T-helper 1 cell treated with Interleukin-12 subunit alpha and Interleukin-12 subunit beta and Interleukin-4 antibody, amounts not matched to agents 30 μg/mL and 1 μg/mL, for 36 hours (primary cell): ENCODE measurements around the gene SIRT1.
A peak's percentile ranks its signal among the peaks of the same experiment; 100 is the strongest.
"Not testable (repeated sequence)": the region's sequence is repeated elsewhere in the genome, so short reads cannot be mapped to it uniquely, and the experiment has no call there.

Experiments used
- H3K27ac Mint-ChIP-seq: one replicate; pipeline ENCODE4 v1.8.0; 2021; ENCODE audit warnings: mild to moderate bottlenecking, mixed read lengths
- H3K27me3 Mint-ChIP-seq: one replicate; pipeline ENCODE4 v1.8.0; 2021; ENCODE audit warnings: low read depth, mixed read lengths
- H3K36me3 Mint-ChIP-seq: one replicate; pipeline ENCODE4 v1.8.0; 2021; ENCODE audit warnings: low read depth, mixed read lengths
- H3K4me1 Mint-ChIP-seq: one replicate; pipeline ENCODE4 v1.8.0; 2021; ENCODE audit warnings: low read depth, mixed read lengths
- H3K4me3 Mint-ChIP-seq: one replicate; pipeline ENCODE4 v1.8.0; 2021; ENCODE audit warnings: mild to moderate bottlenecking, moderate library complexity, mixed read lengths
- H3K9me3 Mint-ChIP-seq: one replicate; pipeline ENCODE4 v1.8.0; 2021; ENCODE audit warnings: mixed read lengths

Gene SIRT1

DNA sequence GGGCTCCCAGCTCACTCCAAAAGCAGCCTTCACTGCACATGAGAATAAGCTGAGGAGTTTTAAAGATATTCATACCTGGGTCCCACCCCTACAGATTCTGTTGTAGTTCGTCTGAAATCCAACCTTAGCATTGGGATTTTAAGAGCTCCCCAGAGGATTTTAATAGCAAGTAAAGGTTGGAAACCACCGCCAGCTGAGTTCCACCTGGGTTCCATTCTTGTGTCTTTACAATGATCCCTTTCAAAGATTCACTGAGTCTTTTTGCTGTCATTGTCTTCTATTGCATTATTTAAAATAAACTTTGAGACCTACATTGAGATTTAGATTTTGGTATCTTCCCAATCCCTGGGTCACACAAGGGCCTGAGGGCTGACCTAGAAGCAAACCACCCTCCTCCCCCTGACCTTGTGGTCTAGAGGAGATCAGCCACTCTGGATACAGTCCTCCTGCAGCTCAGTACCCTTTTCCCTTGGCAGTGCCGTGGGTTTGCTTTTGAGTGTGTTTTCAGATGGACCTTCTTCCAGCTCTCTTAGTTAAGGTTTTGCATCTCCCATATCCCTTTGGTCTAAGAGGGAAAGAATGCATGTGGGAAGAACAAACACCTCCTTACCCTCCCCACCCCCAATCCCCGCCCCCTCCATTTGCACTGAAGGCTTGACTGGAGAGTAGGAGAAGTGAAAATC lies 22.6 kb upstream of the SIRT1 start:
- no peaks in the 10 kb centered on the region for H3K27me3 Mint-ChIP-seq
- H3K36me3 Mint-ChIP-seq, result no peaks in the 10 kb centered on the region
- H3K4me1 Mint-ChIP-seq, result no peaks in the 10 kb centered on the region
- H3K4me3 Mint-ChIP-seq, result no peak overlapping the region
- no peaks in the 10 kb centered on the region for H3K9me3 Mint-ChIP-seq
- H3K27ac Mint-ChIP-seq, result no peak overlapping the region

- Mint-ChIP-seq H3K27me3 (no peaks in the 10 kb centered on the region), H3K4me3 (no peak overlapping the region), H3K9me3 (no peaks in the 10 kb centered on the region), H3K36me3 (no peaks in the 10 kb centered on the region), H3K4me1 (no peaks in the 10 kb centered on the region), H3K27ac (no peak overlapping the region)
Measured at GRCh38 chr10:67863094-67863493, 21.4 kb upstream of the SIRT1 start.

DNA sequence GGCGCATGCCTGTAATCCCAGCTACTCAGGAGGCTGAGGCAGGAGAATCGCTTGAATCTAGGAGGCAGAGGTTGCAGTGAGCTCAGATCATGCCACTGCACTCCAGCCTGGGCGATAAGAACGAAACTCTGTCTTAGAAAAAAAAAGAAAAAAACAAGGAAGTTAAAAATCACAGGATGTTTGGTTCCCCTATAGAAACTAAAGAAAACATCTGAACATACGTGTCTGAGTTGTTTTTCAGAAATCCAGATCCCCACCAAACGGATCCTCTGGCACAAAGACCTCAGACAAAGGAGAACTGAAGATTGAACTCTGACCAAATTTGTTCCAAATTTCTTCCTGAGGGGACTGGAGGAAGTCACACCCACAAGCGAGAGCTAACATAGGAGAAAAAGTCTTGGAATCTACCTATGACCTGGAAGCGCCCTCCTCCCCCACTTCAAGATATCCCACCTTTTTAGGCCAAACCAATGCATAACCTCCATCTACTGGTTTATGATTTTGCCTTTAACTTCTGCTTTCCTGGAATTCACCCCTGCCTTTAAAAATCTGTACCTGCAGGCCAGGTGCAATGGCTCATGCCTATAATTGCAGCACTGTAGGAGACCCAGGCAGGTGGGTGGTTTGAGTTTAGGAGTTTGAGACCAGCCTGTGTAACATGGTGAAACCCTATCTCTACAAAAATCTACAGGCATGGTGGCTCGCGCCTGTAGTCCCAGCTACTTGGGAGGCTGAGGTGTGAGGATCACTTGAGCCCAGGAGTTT lies 19.7 kb upstream of the SIRT1 start:
- H3K36me3 Mint-ChIP-seq, result no peaks in the 10 kb centered on the region
- H3K27me3 Mint-ChIP-seq, result no peaks in the 10 kb centered on the region
- H3K27ac Mint-ChIP-seq, result no peak overlapping the region
- H3K4me3 Mint-ChIP-seq, result no peak overlapping the region
- no peaks in the 10 kb centered on the region for H3K4me1 Mint-ChIP-seq
- H3K9me3 Mint-ChIP-seq, result no peaks in the 10 kb centered on the region

DNA sequence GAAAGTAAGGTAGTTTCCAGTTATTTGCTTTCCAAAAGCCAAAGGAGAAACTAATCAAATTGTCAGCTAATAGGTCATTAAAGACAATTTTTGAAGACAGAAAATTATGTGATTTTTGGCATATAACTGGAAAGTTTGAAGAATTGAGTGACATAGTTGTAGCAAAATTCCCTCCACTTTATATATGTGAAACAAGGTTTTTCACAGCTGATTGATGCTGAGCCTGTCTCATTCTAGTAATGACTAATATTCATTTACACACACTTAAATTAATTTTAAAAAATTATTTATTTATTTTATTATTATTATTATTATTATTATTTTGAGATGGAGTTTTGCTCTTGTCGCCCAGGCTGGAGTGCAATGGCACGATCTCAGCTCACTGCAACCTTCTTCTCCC lies 16.3 kb upstream of the SIRT1 start:
- no peak overlapping the region for H3K4me3 Mint-ChIP-seq

GRCh38 chr10:67869996-67870395 lies 14.5 kb upstream of the SIRT1 start:
- Mint-ChIP-seq H3K9me3 (no peaks in the 10 kb centered on the region), H3K27me3 (no peaks in the 10 kb centered on the region), H3K36me3 (no peaks in the 10 kb centered on the region), H3K4me3 (no peak overlapping the region), H3K4me1 (no peaks in the 10 kb centered on the region), H3K27ac (no peak overlapping the region)

More for the DNA sequence above, 16.3 kb upstream of the SIRT1 start:
- H3K27ac Mint-ChIP-seq, result no peak overlapping the region
- H3K27me3 Mint-ChIP-seq, result no peaks in the 10 kb centered on the region
- no peaks in the 10 kb centered on the region for H3K36me3 Mint-ChIP-seq
- no peaks in the 10 kb centered on the region for H3K4me1 Mint-ChIP-seq
- no peaks in the 10 kb centered on the region for H3K9me3 Mint-ChIP-seq

GRCh38 chr10:67875340-67876238 lies 8.9 kb upstream of the SIRT1 start:
- no peaks in the 10 kb centered on the region for H3K9me3 Mint-ChIP-seq
- H3K27me3 Mint-ChIP-seq, result no peaks in the 10 kb centered on the region
- H3K4me1 Mint-ChIP-seq, result no peaks in the 10 kb centered on the region
- H3K36me3 Mint-ChIP-seq, result no peaks in the 10 kb centered on the region
- H3K27ac Mint-ChIP-seq, result no peak overlapping the region
- H3K4me3 Mint-ChIP-seq, result no peak overlapping the region

DNA sequence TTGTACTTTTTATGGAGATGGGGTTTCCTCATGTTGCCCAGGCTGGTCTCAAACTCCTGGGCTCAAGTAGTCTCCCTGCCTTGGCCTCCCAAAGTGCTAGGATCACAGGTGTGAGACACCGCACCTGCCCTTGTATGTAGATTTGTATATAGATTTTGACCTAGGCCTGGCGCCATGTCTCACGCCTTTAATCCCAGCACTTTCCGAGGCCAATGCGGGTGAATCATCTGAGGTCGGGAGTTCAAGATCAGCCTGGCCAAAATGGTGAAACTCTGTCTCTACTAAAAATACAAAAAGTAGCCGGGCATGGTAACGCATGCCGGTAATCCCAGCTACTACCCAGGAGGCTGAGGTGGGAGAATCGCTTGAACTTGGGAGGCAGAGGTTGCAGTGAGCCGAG lies 7.0 kb upstream of the SIRT1 start:
- not testable (repeated sequence) for H3K36me3 Mint-ChIP-seq, H3K4me1 Mint-ChIP-seq, H3K27me3 Mint-ChIP-seq, H3K4me3 Mint-ChIP-seq, H3K27ac Mint-ChIP-seq, H3K9me3 Mint-ChIP-seq

DNA sequence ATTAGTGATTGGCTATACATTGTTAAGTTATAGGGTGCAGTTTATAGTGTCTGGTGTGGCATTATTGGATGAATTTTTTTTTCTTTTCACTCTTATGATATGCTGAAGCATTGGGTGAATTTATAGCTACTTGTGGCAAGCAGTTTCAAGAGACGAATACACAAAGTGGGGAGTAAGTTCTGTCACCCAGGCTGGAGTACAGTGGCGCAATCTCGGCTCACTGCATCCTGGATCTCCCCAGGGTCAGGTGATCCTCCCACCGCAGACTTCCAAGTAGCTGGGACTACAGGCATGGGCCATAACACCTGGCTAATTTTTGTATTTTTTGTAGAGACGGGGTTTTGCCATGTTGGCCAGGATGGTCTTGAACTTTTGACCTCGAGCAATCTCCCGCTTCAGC lies 6.3 kb upstream of the SIRT1 start:
- H3K4me3 Mint-ChIP-seq, result no peak overlapping the region
- H3K27ac Mint-ChIP-seq, result no peak overlapping the region
- peaks cover 3% of the 10 kb centered on the region for H3K4me1 Mint-ChIP-seq
- H3K36me3 Mint-ChIP-seq, result no peaks in the 10 kb centered on the region
- no peaks in the 10 kb centered on the region for H3K9me3 Mint-ChIP-seq
- H3K27me3 Mint-ChIP-seq, result no peaks in the 10 kb centered on the region

- Mint-ChIP-seq H3K4me3 (peak overlapping the region; percentile 95), H3K36me3 (peaks cover 20% of the 10 kb centered on the region), H3K27me3 (peaks cover 3% of the 10 kb centered on the region), H3K27ac (peak overlapping the region; percentile 99), H3K9me3 (no peaks in the 10 kb centered on the region), H3K4me1 (peaks cover 19% of the 10 kb centered on the region)
Measured at GRCh38 chr10:67883710-67884312, 645 bp upstream of the SIRT1 start.

GRCh38 chr10:67884842-67885670 lies 600 bp downstream of the SIRT1 start:
- H3K27me3 Mint-ChIP-seq, result peaks cover 3% of the 10 kb centered on the region

GRCh38 chr10:67893637-67894036 lies 9.2 kb downstream of the SIRT1 start:
- Mint-ChIP-seq H3K36me3 (peaks cover 41% of the 10 kb centered on the region), H3K9me3 (no peaks in the 10 kb centered on the region), H3K27ac (no peak overlapping the region), H3K27me3 (no peaks in the 10 kb centered on the region), H3K4me3 (no peak overlapping the region), H3K4me1 (peaks cover 16% of the 10 kb centered on the region)

More at GRCh38 chr10:67884842-67885670, 600 bp downstream of the SIRT1 start:
- no peaks in the 10 kb centered on the region for H3K9me3 Mint-ChIP-seq
- H3K4me1 Mint-ChIP-seq, result peaks cover 25% of the 10 kb centered on the region
- H3K36me3 Mint-ChIP-seq, result peaks cover 28% of the 10 kb centered on the region
- peak overlapping the region; percentile 94 for H3K4me3 Mint-ChIP-seq
- H3K27ac Mint-ChIP-seq, result peak overlapping the region; percentile 91

- no peak overlapping the region for H3K4me3 Mint-ChIP-seq
- peaks cover 3% of the 10 kb centered on the region for H3K4me1 Mint-ChIP-seq
- H3K9me3 Mint-ChIP-seq, result no peaks in the 10 kb centered on the region
- H3K27ac Mint-ChIP-seq, result no peak overlapping the region
- H3K36me3 Mint-ChIP-seq, result peaks cover 42% of the 10 kb centered on the region
- H3K27me3 Mint-ChIP-seq, result no peaks in the 10 kb centered on the region
Measured at GRCh38 chr10:67903581-67903980, 19.1 kb downstream of the SIRT1 start.

GRCh38 chr10:67912331-67912946 lies 28.0 kb downstream of the SIRT1 start:
- peak overlapping the region; percentile 3 for H3K27ac Mint-ChIP-seq
- H3K36me3 Mint-ChIP-seq, result peaks cover 44% of the 10 kb centered on the region
- H3K4me1 Mint-ChIP-seq, result peaks cover 10% of the 10 kb centered on the region
- H3K9me3 Mint-ChIP-seq, result no peaks in the 10 kb centered on the region
- no peaks in the 10 kb centered on the region for H3K27me3 Mint-ChIP-seq
- H3K4me3 Mint-ChIP-seq, result no peak overlapping the region
